Muscle layer of duodenum (tissue), 2 donors: ENCODE data around the gene CDK5RAP2.

ENCODE experiments used
- H3K27ac ChIP-seq: one replicate; pipeline ENCODE4 v1.7.0; 2013; ENCODE audit warnings: mild to moderate bottlenecking, low read length
- H3K27me3 ChIP-seq: one replicate; pipeline ENCODE4 v1.7.0; 2013; ENCODE audit warnings: low read depth, mild to moderate bottlenecking, control low read depth, low read length
- H3K36me3 ChIP-seq, 2 donors: one replicate each; pipeline ENCODE4 v1.7.0; 2013; ENCODE audit warnings: low read length in 2 of 2, control low read depth in 1 of 2, mild to moderate bottlenecking in 1 of 2; ENCODE audit not compliant: insufficient read depth in 2 of 2, control insufficient read depth in 1 of 2
- H3K4me1 ChIP-seq, 2 donors: one replicate each; pipeline ENCODE4 v1.7.0; 2013; ENCODE audit warnings: low read length in 2 of 2, mild to moderate bottlenecking in 2 of 2, control low read depth in 1 of 2, moderate library complexity in 1 of 2; ENCODE audit not compliant: insufficient read depth in 2 of 2, control insufficient read depth in 1 of 2
- H3K4me3 ChIP-seq, 2 donors: one replicate each; pipeline ENCODE4 v1.7.0; 2013; ENCODE audit warnings: low read length in 2 of 2, low read depth in 1 of 2, mild to moderate bottlenecking in 1 of 2
- H3K9me3 ChIP-seq, 2 donors: one replicate each; pipeline ENCODE4 v1.7.0; 2013; ENCODE audit warnings: low read length in 2 of 2, control low read depth in 1 of 2, mild to moderate bottlenecking in 1 of 2; ENCODE audit not compliant: control insufficient read depth in 1 of 2
- donor health status: healthy.

Gene CDK5RAP2

GRCh38 chr9:120432600-120432999 is 147.4 kb downstream of the CDK5RAP2 start:
- H3K4me1 ChIP-seq = peaks cover 0 to 5% of the 10 kb centered on the region in 2 donors
- H3K9me3 ChIP-seq = no peaks in the 10 kb centered on the region
- no peak overlapping the region for H3K4me3 ChIP-seq
- H3K36me3 ChIP-seq = peaks cover 6 to 8% of the 10 kb centered on the region in 2 donors
- no peak overlapping the region for H3K27ac ChIP-seq
- H3K27me3 ChIP-seq = no peaks in the 10 kb centered on the region

DNA sequence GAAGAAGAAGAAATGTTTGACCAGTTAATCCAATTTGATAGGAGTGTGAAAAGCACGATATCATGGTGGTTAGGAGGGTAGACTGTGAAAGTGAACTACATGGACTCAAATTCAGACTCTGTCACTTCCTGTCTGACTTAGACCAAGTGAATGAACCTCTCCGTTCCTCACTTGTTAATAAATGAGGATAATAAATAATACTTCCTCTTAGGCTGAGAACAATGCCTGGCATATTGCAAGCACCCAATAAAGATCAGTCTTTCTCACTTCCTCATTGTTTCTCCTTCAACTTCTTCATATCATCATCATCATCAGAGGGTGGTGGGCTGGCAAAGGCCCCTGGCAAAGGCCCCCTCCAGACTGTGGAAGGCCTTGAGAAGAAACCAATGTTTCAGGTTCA is 148.7 kb downstream of the CDK5RAP2 start:
- peaks cover 0 to 5% of the 10 kb centered on the region in 2 donors for H3K4me1 ChIP-seq
- no peak overlapping the region for H3K27ac ChIP-seq
- peaks cover 3 to 6% of the 10 kb centered on the region in 2 donors for H3K36me3 ChIP-seq
- H3K27me3 ChIP-seq = no peaks in the 10 kb centered on the region
- H3K4me3 ChIP-seq = no peak overlapping the region
- no peaks in the 10 kb centered on the region for H3K9me3 ChIP-seq

- Histone ChIP-seq H3K4me3 (no peak overlapping the region), H3K4me1 (no peaks in the 10 kb centered on the region), H3K36me3 (peaks cover 15 to 27% of the 10 kb centered on the region in 2 donors), H3K27me3 (no peaks in the 10 kb centered on the region), H3K9me3 (no peaks in the 10 kb centered on the region), H3K27ac (no peak overlapping the region)
Measured at GRCh38 chr9:120424248-120424647, 155.7 kb downstream of the CDK5RAP2 start.

- H3K27me3 ChIP-seq = no peaks in the 10 kb centered on the region
- no peak overlapping the region for H3K4me3 ChIP-seq
- no peak overlapping the region for H3K27ac ChIP-seq
- H3K9me3 ChIP-seq = no peaks in the 10 kb centered on the region
- no peaks in the 10 kb centered on the region for H3K4me1 ChIP-seq
- peaks cover 18 to 27% of the 10 kb centered on the region in 2 donors for H3K36me3 ChIP-seq
Measured at GRCh38 chr9:120423812-120424211, 156.2 kb downstream of the CDK5RAP2 start.

DNA sequence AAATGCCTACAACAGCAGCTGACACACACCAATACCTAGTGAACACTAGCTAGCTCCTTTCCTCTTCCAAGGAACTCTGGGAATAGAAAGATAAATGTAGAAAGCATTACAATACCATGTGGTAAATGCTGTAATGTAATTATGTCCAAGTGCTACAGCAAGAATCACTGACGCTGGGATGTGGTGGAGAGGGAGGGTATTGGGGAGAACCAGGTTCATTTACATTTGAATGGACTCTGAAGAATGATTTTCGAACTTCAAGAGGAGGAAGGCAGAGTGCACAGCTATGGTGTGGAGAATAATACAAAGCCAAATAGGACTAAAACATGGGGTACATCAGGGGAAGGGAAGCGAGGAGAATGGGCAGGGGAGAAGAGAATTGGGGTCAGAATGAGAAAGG is 158.0 kb downstream of the CDK5RAP2 start:
- H3K4me1 ChIP-seq = no peaks in the 10 kb centered on the region
- H3K27ac ChIP-seq = no peak overlapping the region
- H3K36me3 ChIP-seq = peaks cover 24 to 32% of the 10 kb centered on the region in 2 donors
- no peaks in the 10 kb centered on the region for H3K27me3 ChIP-seq
- H3K9me3 ChIP-seq = no peaks in the 10 kb centered on the region
- no peak overlapping the region for H3K4me3 ChIP-seq

DNA sequence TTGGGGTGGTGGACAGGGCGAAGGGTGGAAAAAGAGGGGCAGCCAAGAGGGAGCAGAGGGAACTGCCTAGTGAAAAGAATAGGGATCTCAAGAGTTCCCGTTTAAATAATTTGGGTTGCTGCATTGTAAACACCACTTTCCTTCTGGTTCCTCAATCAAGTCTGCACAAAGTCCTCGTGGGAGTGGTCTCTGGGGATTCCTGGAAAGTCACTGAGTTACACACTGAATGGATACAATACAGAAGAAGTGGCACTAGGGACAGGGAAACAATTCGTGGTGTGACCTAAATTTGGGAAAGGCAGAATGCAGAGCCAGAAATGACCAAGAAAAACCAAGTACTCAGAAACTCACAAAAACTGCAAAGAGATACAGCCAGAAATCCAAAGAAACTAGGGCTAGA is 161.7 kb downstream of the CDK5RAP2 start:
- no peaks in the 10 kb centered on the region for H3K27me3 ChIP-seq
- H3K36me3 ChIP-seq = peaks cover 19 to 27% of the 10 kb centered on the region in 2 donors
- no peak overlapping the region for H3K4me3 ChIP-seq
- H3K4me1 ChIP-seq = no peaks in the 10 kb centered on the region
- no peak overlapping the region for H3K27ac ChIP-seq
- no peaks in the 10 kb centered on the region for H3K9me3 ChIP-seq

- no peak overlapping the region for H3K27ac ChIP-seq
- peaks cover 0 to 8% of the 10 kb centered on the region in 2 donors for H3K4me1 ChIP-seq
- no peaks in the 10 kb centered on the region for H3K9me3 ChIP-seq
- peaks cover 13 to 22% of the 10 kb centered on the region in 2 donors for H3K36me3 ChIP-seq
- no peaks in the 10 kb centered on the region for H3K27me3 ChIP-seq
- H3K4me3 ChIP-seq = no peak overlapping the region
Measured at GRCh38 chr9:120416781-120417427, 163.1 kb downstream of the CDK5RAP2 start.

- Histone ChIP-seq H3K9me3 (no peaks in the 10 kb centered on the region), H3K4me1 (peaks cover 0 to 14% of the 10 kb centered on the region in 2 donors), H3K4me3 (no peak overlapping the region), H3K27me3 (no peaks in the 10 kb centered on the region), H3K27ac (no peak overlapping the region), H3K36me3 (peaks cover 15 to 19% of the 10 kb centered on the region in 2 donors)
Measured at GRCh38 chr9:120413121-120414048, 166.6 kb downstream of the CDK5RAP2 start.

- Histone ChIP-seq H3K4me1 (peaks cover 0 to 14% of the 10 kb centered on the region in 2 donors), H3K4me3 (no peak overlapping the region), H3K27ac (no peak overlapping the region), H3K36me3 (peaks cover 23 to 26% of the 10 kb centered on the region in 2 donors), H3K27me3 (no peaks in the 10 kb centered on the region), H3K9me3 (no peaks in the 10 kb centered on the region)
Measured at GRCh38 chr9:120412425-120412951, 167.5 kb downstream of the CDK5RAP2 start.

GRCh38 chr9:120411862-120412424 is 168.0 kb downstream of the CDK5RAP2 start:
- peaks cover 22 to 30% of the 10 kb centered on the region in 2 donors for H3K36me3 ChIP-seq
- peak overlapping the region; percentile 14 for H3K27ac ChIP-seq
- no peak overlapping the region for H3K4me3 ChIP-seq

GRCh38 chr9:120410925-120411501 is 169.0 kb downstream of the CDK5RAP2 start:
- H3K27me3 ChIP-seq = no peaks in the 10 kb centered on the region
- H3K36me3 ChIP-seq = peaks cover 26 to 35% of the 10 kb centered on the region in 2 donors
- H3K4me3 ChIP-seq = no peak overlapping the region
- H3K27ac ChIP-seq = peak overlapping the region; percentile 25
- no peaks in the 10 kb centered on the region for H3K9me3 ChIP-seq
- peaks cover 0 to 14% of the 10 kb centered on the region in 2 donors for H3K4me1 ChIP-seq

More at GRCh38 chr9:120411862-120412424, 168.0 kb downstream of the CDK5RAP2 start:
- peaks cover 0 to 14% of the 10 kb centered on the region in 2 donors for H3K4me1 ChIP-seq
- no peaks in the 10 kb centered on the region for H3K9me3 ChIP-seq
- H3K27me3 ChIP-seq = no peaks in the 10 kb centered on the region
